ENCODE measurements around the gene TNPO3. TPM values are rescaled to one million over a fixed set of nuclear protein-coding genes. Genes with fewer than 3 reads are reported as not detected.

The TNPO3 gene
- total and polyA plus RNA-seq, 10 of the 15 experiments (the other 5 are each of a cell fraction or from before 2014, with no cell fraction given) = 17.6 to 91.8 (median 65.9) TPM

DNA sequence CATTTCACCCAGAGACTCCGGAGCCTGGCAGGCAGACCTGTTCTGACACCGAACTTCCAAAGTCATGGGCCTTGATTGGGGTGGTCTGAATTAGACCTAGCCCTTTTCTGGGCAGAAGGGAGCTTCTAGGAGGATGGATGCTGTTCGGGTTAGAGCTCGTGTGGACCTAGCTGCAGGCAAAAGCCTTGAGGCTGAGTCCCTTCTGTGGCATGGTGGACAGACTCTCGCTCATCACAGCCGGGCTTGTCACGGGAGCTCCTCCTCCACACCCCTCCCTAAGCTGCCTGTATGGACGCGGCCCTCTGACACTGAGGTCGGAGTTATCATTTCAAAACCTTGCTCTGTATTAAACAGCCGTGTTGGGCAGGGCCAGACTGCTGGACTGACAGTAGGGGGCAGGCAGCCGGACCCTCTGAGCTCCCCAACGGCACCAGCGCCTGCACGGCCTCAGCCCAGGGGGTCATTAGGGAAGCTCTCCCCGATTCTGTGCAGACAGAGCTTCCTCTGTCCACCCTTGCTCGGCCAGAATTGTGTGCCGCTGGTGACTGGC is 115.0 kb downstream of the TNPO3 start (continued):
- TF ChIP-seq EP300 (IDR thresholded peaks at IDR 0.05; ENCODE audit: borderline replicate concordance in 1 of 2, control insufficient read depth in 1 of 2, low read depth in 2 of 2, low read length in 2 of 2) (no peak), SUPT20H (IDR thresholded peaks at IDR 0.05; ENCODE audit: borderline replicate concordance, control insufficient read depth, low read depth, low read length) (no peak), POU2F2 (IDR thresholded peaks at IDR 0.05; ENCODE audit: borderline replicate concordance, low read depth, low read length) (peak; percentile 8; the same call in 2 of the 3 replicates), ZSCAN29 (IDR thresholded peaks at IDR 0.05) (peak; percentile 96), FOS (IDR thresholded peaks at IDR 0.05; ENCODE audit: borderline replicate concordance, extremely low read depth, insufficient read length) (no peak), ASH2L (IDR thresholded peaks at IDR 0.05; ENCODE audit: borderline replicate concordance, low read depth) (no peak), MTA2 (IDR thresholded peaks at IDR 0.05; ENCODE audit: low read depth) (no peak), HDAC2 (IDR thresholded peaks at IDR 0.05) (no peak), POLR2A (IDR thresholded peaks at IDR 0.05; ENCODE audit: low read depth, low read length) (peak; percentile 21), YY1 (IDR thresholded peaks at IDR 0.05; ENCODE audit: low read depth, low read length) (peak; percentile 35), IRF4 (IDR thresholded peaks at IDR 0.05; ENCODE audit: low read depth, low read length) (no peak), NRF1 (conservative IDR thresholded peaks at IDR 0.05; ENCODE audit: low read depth, low read length) (no peak), ESRRA (IDR thresholded peaks at IDR 0.05; ENCODE audit: low read length) (no peak), ZNF622 (IDR thresholded peaks at IDR 0.05) (no peak), HDGF (IDR thresholded peaks at IDR 0.05) (no peak)
- TF ChIP-seq, protein P1, sequence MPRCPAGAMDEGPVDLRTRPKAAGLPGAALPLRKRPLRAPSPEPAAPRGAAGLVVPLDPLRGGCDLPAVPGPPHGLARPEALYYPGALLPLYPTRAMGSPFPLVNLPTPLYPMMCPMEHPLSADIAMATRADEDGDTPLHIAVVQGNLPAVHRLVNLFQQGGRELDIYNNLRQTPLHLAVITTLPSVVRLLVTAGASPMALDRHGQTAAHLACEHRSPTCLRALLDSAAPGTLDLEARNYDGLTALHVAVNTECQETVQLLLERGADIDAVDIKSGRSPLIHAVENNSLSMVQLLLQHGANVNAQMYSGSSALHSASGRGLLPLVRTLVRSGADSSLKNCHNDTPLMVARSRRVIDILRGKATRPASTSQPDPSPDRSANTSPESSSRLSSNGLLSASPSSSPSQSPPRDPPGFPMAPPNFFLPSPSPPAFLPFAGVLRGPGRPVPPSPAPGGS (IDR thresholded peaks at IDR 0.05; ENCODE audit: borderline replicate concordance, insufficient read depth, low read depth, low read length, poor library complexity, severe bottlenecking) = no peak
- TF ChIP-seq, protein P2, sequence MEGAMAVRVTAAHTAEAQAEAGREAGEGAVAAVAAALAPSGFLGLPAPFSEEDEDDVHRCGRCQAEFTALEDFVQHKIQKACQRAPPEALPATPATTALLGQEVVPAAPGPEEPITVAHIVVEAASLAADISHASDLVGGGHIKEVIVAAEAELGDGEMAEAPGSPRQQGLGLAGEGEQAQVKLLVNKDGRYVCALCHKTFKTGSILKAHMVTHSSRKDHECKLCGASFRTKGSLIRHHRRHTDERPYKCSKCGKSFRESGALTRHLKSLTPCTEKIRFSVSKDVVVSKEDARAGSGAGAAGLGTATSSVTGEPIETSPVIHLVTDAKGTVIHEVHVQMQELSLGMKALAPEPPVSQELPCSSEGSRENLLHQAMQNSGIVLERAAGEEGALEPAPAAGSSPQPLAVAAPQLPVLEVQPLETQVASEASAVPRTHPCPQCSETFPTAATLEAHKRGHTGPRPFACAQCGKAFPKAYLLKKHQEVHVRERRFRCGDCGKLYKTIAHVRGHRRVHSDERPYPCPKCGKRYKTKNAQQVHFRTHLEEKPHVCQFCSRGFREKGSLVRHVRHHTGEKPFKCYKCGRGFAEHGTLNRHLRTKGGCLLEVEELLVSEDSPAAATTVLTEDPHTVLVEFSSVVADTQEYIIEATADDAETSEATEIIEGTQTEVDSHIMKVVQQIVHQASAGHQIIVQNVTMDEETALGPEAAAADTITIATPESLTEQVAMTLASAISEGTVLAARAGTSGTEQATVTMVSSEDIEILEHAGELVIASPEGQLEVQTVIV (IDR thresholded peaks at IDR 0.05; ENCODE audit: borderline replicate concordance, partially characterized antibody) = no peak
- TF ChIP-seq, protein P3, sequence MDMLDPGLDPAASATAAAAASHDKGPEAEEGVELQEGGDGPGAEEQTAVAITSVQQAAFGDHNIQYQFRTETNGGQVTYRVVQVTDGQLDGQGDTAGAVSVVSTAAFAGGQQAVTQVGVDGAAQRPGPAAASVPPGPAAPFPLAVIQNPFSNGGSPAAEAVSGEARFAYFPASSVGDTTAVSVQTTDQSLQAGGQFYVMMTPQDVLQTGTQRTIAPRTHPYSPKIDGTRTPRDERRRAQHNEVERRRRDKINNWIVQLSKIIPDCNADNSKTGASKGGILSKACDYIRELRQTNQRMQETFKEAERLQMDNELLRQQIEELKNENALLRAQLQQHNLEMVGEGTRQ (IDR thresholded peaks at IDR 0.05; ENCODE audit: borderline replicate concordance, low read depth, low read length) = no peak
- TF ChIP-seq, protein P4, sequence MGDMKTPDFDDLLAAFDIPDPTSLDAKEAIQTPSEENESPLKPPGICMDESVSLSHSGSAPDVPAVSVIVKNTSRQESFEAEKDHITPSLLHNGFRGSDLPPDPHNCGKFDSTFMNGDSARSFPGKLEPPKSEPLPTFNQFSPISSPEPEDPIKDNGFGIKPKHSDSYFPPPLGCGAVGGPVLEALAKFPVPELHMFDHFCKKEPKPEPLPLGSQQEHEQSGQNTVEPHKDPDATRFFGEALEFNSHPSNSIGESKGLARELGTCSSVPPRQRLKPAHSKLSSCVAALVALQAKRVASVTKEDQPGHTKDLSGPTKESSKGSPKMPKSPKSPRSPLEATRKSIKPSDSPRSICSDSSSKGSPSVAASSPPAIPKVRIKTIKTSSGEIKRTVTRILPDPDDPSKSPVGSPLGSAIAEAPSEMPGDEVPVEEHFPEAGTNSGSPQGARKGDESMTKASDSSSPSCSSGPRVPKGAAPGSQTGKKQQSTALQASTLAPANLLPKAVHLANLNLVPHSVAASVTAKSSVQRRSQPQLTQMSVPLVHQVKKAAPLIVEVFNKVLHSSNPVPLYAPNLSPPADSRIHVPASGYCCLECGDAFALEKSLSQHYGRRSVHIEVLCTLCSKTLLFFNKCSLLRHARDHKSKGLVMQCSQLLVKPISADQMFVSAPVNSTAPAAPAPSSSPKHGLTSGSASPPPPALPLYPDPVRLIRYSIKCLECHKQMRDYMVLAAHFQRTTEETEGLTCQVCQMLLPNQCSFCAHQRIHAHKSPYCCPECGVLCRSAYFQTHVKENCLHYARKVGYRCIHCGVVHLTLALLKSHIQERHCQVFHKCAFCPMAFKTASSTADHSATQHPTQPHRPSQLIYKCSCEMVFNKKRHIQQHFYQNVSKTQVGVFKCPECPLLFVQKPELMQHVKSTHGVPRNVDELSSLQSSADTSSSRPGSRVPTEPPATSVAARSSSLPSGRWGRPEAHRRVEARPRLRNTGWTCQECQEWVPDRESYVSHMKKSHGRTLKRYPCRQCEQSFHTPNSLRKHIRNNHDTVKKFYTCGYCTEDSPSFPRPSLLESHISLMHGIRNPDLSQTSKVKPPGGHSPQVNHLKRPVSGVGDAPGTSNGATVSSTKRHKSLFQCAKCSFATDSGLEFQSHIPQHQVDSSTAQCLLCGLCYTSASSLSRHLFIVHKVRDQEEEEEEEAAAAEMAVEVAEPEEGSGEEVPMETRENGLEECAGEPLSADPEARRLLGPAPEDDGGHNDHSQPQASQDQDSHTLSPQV (IDR thresholded peaks at IDR 0.05) = no peak
- TF ChIP-seq, protein P5, sequence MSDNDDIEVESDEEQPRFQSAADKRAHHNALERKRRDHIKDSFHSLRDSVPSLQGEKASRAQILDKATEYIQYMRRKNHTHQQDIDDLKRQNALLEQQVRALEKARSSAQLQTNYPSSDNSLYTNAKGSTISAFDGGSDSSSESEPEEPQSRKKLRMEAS (IDR thresholded peaks at IDR 0.05; ENCODE audit: low read depth, low read length) = 0 out of 2 replicates have a peak, but pooled peaks have one; percentile 61
